ENCODE data around the gene ZSWIM5. TPM values are rescaled to one million over a fixed set of nuclear protein-coding genes. Genes with fewer than 3 reads are reported as not detected.
"Not testable (repeated sequence)": the region's sequence is repeated elsewhere in the genome, so short reads cannot be mapped to it uniquely, and the experiment has no call there.

ZSWIM5 gene
- total RNA-seq, 5 donors from 2014 or later (not counting 1 experiment from before 2014, with no cell fraction given): 1.6 to 4.0 (median 2.0) TPM

GRCh38 chr1:45003741-45004140, 202.7 kb downstream of the ZSWIM5 start:
- no peak overlapping the region for H3K27ac Mint-ChIP-seq
- no peak overlapping the region for H3K4me3 Mint-ChIP-seq
- ChIA-PET CTCF (no interaction called here), POLR2A (no interaction called here)
- H3K27me3 Mint-ChIP-seq: no peaks in the 10 kb centered on the region
- Histone ChIP-seq H3K27me3 (replicated peaks in 1 of 2; ENCODE audit: control insufficient read depth in 2 of 2, extremely low read depth in 1 of 2, insufficient read depth in 2 of 2, low read length in 1 of 2) (no peaks in the 10 kb centered on the region), H3K36me3 (ENCODE audit: control insufficient read depth in 2 of 2, extremely low read depth in 1 of 2, insufficient read depth in 1 of 2, low read length in 1 of 2) (peaks cover 37 to 67% of the 10 kb centered on the region in 2 donors), H3K27ac (ENCODE audit: low read length) (no peak overlapping the region), H3K9me3 (no peaks in the 10 kb centered on the region), H3K4me3 (ENCODE audit: control insufficient read depth in 1 of 2, extremely low read depth in 1 of 2, low read length in 1 of 2) (no peak overlapping the region), H3K4me1 (ENCODE audit: control insufficient read depth in 1 of 2, extremely low read depth in 1 of 2, insufficient read depth in 2 of 2, low read length in 2 of 2) (peaks cover 0 to under 1% of the 10 kb centered on the region in 2 experiments)
- peaks cover 3 to 13% (median 12%) of the 10 kb centered on the region in 3 donors for H3K4me1 Mint-ChIP-seq
- DNase-seq: no peak
- H3K9me3 Mint-ChIP-seq: no peaks in the 10 kb centered on the region
- H3K36me3 Mint-ChIP-seq: peaks cover 55% of the 10 kb centered on the region
- ATAC-seq (replicated peaks in 1 of 4): no peak
- WGBS (ENCODE audit: insufficient coverage): 93% methylated on average over 5 of the region's 14 CpGs

- 95% methylated on average over 13 of the region's 17 CpGs for WGBS (ENCODE audit: insufficient coverage)
- CTCF ChIA-PET: no interaction called here
- ATAC-seq (replicated peaks in 1 of 4): no peak
Observed at GRCh38 chr1:45002650-45003645, 203.5 kb downstream of the ZSWIM5 start.

GRCh38 chr1:45001576-45001975, 204.8 kb downstream of the ZSWIM5 start:
- POLR2A ChIA-PET; H3K27me3 Mint-ChIP-seq; H3K27ac Mint-ChIP-seq; CTCF ChIA-PET; H3K27me3 ChIP-seq (replicated peaks in 1 of 2; ENCODE audit: control insufficient read depth in 2 of 2, extremely low read depth in 1 of 2, insufficient read depth in 2 of 2, low read length in 1 of 2); H3K4me1 ChIP-seq (ENCODE audit: control insufficient read depth in 1 of 2, extremely low read depth in 1 of 2, insufficient read depth in 2 of 2, low read length in 2 of 2); ATAC-seq (replicated peaks in 1 of 4); DNase-seq; H3K9me3 Mint-ChIP-seq; H3K4me3 ChIP-seq (ENCODE audit: control insufficient read depth in 1 of 2, extremely low read depth in 1 of 2, low read length in 1 of 2); H3K27ac ChIP-seq (ENCODE audit: low read length); H3K4me3 Mint-ChIP-seq; H3K9me3 ChIP-seq: not testable (repeated sequence)
- peaks cover 24 to 46% of the 10 kb centered on the region in 2 donors for H3K36me3 ChIP-seq (ENCODE audit: control insufficient read depth in 2 of 2, extremely low read depth in 1 of 2, insufficient read depth in 1 of 2, low read length in 1 of 2)
- H3K36me3 Mint-ChIP-seq: peaks cover 37% of the 10 kb centered on the region
- peaks cover 3 to 11% (median 8%) of the 10 kb centered on the region in 3 donors for H3K4me1 Mint-ChIP-seq
- WGBS (ENCODE audit: insufficient coverage): no CpG with 5 or more reads among the region's 8 CpGs

More at GRCh38 chr1:45002650-45003645, 203.5 kb downstream of the ZSWIM5 start:
- Mint-ChIP-seq H3K27me3 (no peaks in the 10 kb centered on the region), H3K4me1 (peaks cover 3 to 11% (median 8%) of the 10 kb centered on the region in 3 donors), H3K9me3 (no peaks in the 10 kb centered on the region), H3K27ac (no peak overlapping the region), H3K36me3 (peaks cover 47% of the 10 kb centered on the region), H3K4me3 (no peak overlapping the region)
- POLR2A ChIA-PET: no interaction called here
- no peak overlapping the region for H3K27ac ChIP-seq (ENCODE audit: low read length)
- no peaks in the 10 kb centered on the region for H3K4me1 ChIP-seq (ENCODE audit: control insufficient read depth in 1 of 2, extremely low read depth in 1 of 2, insufficient read depth in 2 of 2, low read length in 2 of 2)
- no peaks in the 10 kb centered on the region for H3K9me3 ChIP-seq
- no peaks in the 10 kb centered on the region for H3K27me3 ChIP-seq (replicated peaks in 1 of 2; ENCODE audit: control insufficient read depth in 2 of 2, extremely low read depth in 1 of 2, insufficient read depth in 2 of 2, low read length in 1 of 2)
- no peak for DNase-seq
- H3K36me3 ChIP-seq (ENCODE audit: control insufficient read depth in 2 of 2, extremely low read depth in 1 of 2, insufficient read depth in 1 of 2, low read length in 1 of 2): peaks cover 29 to 59% of the 10 kb centered on the region in 2 donors
- H3K4me3 ChIP-seq (ENCODE audit: control insufficient read depth in 1 of 2, extremely low read depth in 1 of 2, low read length in 1 of 2): no peak overlapping the region

GRCh38 chr1:45001011-45001481, 205.4 kb downstream of the ZSWIM5 start:
- WGBS (ENCODE audit: insufficient coverage): 67% methylated on average over 3 of the region's 7 CpGs
- DNase-seq: no peak
- Mint-ChIP-seq H3K27me3 (no peaks in the 10 kb centered on the region), H3K4me1 (peaks cover 3 to 11% (median 8%) of the 10 kb centered on the region in 3 donors), H3K4me3 (no peak overlapping the region), H3K27ac (peak overlapping the region; percentile 13 to 37), H3K9me3 (no peaks in the 10 kb centered on the region), H3K36me3 (peaks cover 36% of the 10 kb centered on the region)
- Histone ChIP-seq H3K36me3 (ENCODE audit: control insufficient read depth in 2 of 2, extremely low read depth in 1 of 2, insufficient read depth in 1 of 2, low read length in 1 of 2) (peaks cover 21 to 43% of the 10 kb centered on the region in 2 donors), H3K4me1 (ENCODE audit: control insufficient read depth in 1 of 2, extremely low read depth in 1 of 2, insufficient read depth in 2 of 2, low read length in 2 of 2) (no peaks in the 10 kb centered on the region), H3K27me3 (replicated peaks in 1 of 2; ENCODE audit: control insufficient read depth in 2 of 2, extremely low read depth in 1 of 2, insufficient read depth in 2 of 2, low read length in 1 of 2) (no peaks in the 10 kb centered on the region), H3K27ac (ENCODE audit: low read length) (no peak overlapping the region), H3K9me3 (no peaks in the 10 kb centered on the region), H3K4me3 (ENCODE audit: control insufficient read depth in 1 of 2, extremely low read depth in 1 of 2, low read length in 1 of 2) (no peak overlapping the region)
- CTCF ChIA-PET: no interaction called here
- POLR2A ChIA-PET: no interaction called here
- peak in 1 of 4 experiments; percentile 14 for ATAC-seq (replicated peaks in 1 of 4)

- H3K4me1 ChIP-seq (ENCODE audit: control insufficient read depth in 1 of 2, extremely low read depth in 1 of 2, insufficient read depth in 2 of 2, low read length in 2 of 2): no peaks in the 10 kb centered on the region
- no peak overlapping the region for H3K4me3 ChIP-seq (ENCODE audit: control insufficient read depth in 1 of 2, extremely low read depth in 1 of 2, low read length in 1 of 2)
- H3K27ac ChIP-seq (ENCODE audit: low read length): no peak overlapping the region
- Mint-ChIP-seq H3K9me3 (no peaks in the 10 kb centered on the region), H3K4me1 (peaks cover 3 to 11% (median 8%) of the 10 kb centered on the region in 3 donors), H3K36me3 (peaks cover 19% of the 10 kb centered on the region), H3K4me3 (no peak overlapping the region), H3K27ac (no peak overlapping the region), H3K27me3 (no peaks in the 10 kb centered on the region)
- no peak for ATAC-seq (replicated peaks in 1 of 4)
- ChIA-PET CTCF (interaction anchor here in 1 of 2 donors (0.5 to 0.7 kb wide), 3 partner anchors 268 to 394 kb away, joined by 3 read pairs; no protein-coding TSS in a partner anchor), POLR2A (no interaction called here)
- no peak for DNase-seq
- no peaks in the 10 kb centered on the region for H3K9me3 ChIP-seq
- peaks cover 17 to 25% of the 10 kb centered on the region in 2 donors for H3K36me3 ChIP-seq (ENCODE audit: control insufficient read depth in 2 of 2, extremely low read depth in 1 of 2, insufficient read depth in 1 of 2, low read length in 1 of 2)
- H3K27me3 ChIP-seq (replicated peaks in 1 of 2; ENCODE audit: control insufficient read depth in 2 of 2, extremely low read depth in 1 of 2, insufficient read depth in 2 of 2, low read length in 1 of 2): no peaks in the 10 kb centered on the region
- 60% methylated on average over 1 of the region's 3 CpGs for WGBS (ENCODE audit: insufficient coverage)
Observed at GRCh38 chr1:44999232-44999631, 207.2 kb downstream of the ZSWIM5 start.

DNA sequence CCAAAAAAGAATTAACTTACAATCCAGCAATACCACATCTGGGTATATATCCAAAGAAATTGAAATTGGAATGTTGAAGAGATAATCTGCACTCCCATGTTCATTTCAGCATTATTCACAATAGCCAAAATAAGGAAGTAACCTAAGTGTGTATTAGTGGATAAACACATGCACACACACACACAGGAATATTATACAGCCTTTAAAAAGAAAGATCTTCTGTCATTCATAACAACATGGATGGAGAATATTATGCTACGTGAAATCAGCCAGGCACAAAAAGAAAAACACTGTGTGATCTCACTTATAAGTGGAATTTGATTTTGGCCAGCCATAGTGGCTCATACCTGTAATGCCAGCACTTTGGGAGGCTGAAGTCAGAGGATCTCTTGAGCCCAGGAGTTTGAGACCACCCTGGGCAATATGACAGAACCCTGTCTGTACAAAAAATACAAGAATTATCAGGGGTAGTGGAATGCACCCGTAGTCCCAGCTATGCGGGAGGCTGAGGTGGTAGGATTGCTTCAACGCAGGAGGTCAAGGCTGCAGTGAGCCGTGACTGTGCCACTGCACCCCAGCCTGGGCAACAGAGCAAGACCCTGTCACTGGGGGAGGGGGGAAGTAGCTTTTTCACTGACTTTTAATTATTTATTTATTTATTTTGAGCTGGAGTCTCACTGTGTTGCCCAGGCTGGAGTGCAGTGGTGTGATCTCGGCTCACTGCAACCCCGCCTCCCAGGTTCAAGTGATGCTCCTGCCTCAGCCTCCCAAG, 210.8 kb downstream of the ZSWIM5 start:
- no peak overlapping the region for H3K27ac Mint-ChIP-seq
- no peak for DNase-seq
- Histone ChIP-seq H3K9me3 (no peaks in the 10 kb centered on the region), H3K27me3 (replicated peaks in 1 of 2; ENCODE audit: control insufficient read depth in 2 of 2, extremely low read depth in 1 of 2, insufficient read depth in 2 of 2, low read length in 1 of 2) (no peaks in the 10 kb centered on the region), H3K4me1 (ENCODE audit: control insufficient read depth in 1 of 2, extremely low read depth in 1 of 2, insufficient read depth in 2 of 2, low read length in 2 of 2) (no peaks in the 10 kb centered on the region), H3K4me3 (ENCODE audit: control insufficient read depth in 1 of 2, extremely low read depth in 1 of 2, low read length in 1 of 2) (no peak overlapping the region), H3K27ac (ENCODE audit: low read length) (no peak overlapping the region), H3K36me3 (ENCODE audit: control insufficient read depth in 2 of 2, extremely low read depth in 1 of 2, insufficient read depth in 1 of 2, low read length in 1 of 2) (no peaks in the 10 kb centered on the region)
- H3K4me3 Mint-ChIP-seq: no peak overlapping the region
- H3K4me1 Mint-ChIP-seq: peaks cover 1 to 5% (median 4%) of the 10 kb centered on the region in 3 donors
- 96% methylated on average over 4 of the region's 7 CpGs for WGBS (ENCODE audit: insufficient coverage)
- no peak for ATAC-seq (replicated peaks in 1 of 4)
- H3K9me3 Mint-ChIP-seq: no peaks in the 10 kb centered on the region
- POLR2A ChIA-PET: interaction anchor here (0.6 kb wide), 3 partner anchors 25 to 598 kb away, joined by 3 to 5 read pairs (median 4); partner anchors contain the start of gene PLK3 (in 1 of the 2)
- CTCF ChIA-PET: no interaction called here
- H3K36me3 Mint-ChIP-seq: no peaks in the 10 kb centered on the region
- no peaks in the 10 kb centered on the region for H3K27me3 Mint-ChIP-seq

All from T-cell (primary cell).